GM21786 (cell line): ENCODE results near the gene SNRPB.

ENCODE experiments used
- ATAC-seq: cut with Tn5 transposase; IDR thresholded peaks from one replicate; pipeline ENCODE4 v1.9.1; 2021; ENCODE audit not compliant: unreplicated experiment

The SNRPB gene

GRCh38 chr20:2475850-2476741 is 5.5 kb upstream of the SNRPB start:
- ATAC-seq, result no peak

GRCh38 chr20:2473516-2473915 is 2.9 kb upstream of the SNRPB start:
- ATAC-seq, result no peak

- ATAC-seq, result peak; percentile 15
These were observed 582 bp downstream of the SNRPB start for GRCh38 chr20:2469991-2470422.

GRCh38 chr20:2468581-2469407 is 1.8 kb downstream of the SNRPB start:
- ATAC-seq, result no peak

- ATAC-seq, result no peak
These were observed 3.2 kb downstream of the SNRPB start for GRCh38 chr20:2467412-2467811.

- no peak for ATAC-seq
These were observed 5.5 kb downstream of the SNRPB start for GRCh38 chr20:2465100-2465499.

- no peak for ATAC-seq
These were observed 6.8 kb downstream of the SNRPB start for GRCh38 chr20:2463616-2464365.

GRCh38 chr20:2462484-2462883 is 8.1 kb downstream of the SNRPB start:
- no peak for ATAC-seq

- ATAC-seq, result no peak
These were observed 9.7 kb downstream of the SNRPB start for GRCh38 chr20:2460752-2461424.

GRCh38 chr20:2459981-2460751 is 10.4 kb downstream of the SNRPB start:
- no peak for ATAC-seq

- ATAC-seq, result no peak
These were observed 11.6 kb downstream of the SNRPB start for GRCh38 chr20:2458919-2459499.

GRCh38 chr20:2455771-2456497 is 14.7 kb downstream of the SNRPB start:
- ATAC-seq, result no peak

- no peak for ATAC-seq
These were observed 16.8 kb downstream of the SNRPB start for GRCh38 chr20:2453792-2454191.

- ATAC-seq, result no peak
These were observed 18.5 kb downstream of the SNRPB start for GRCh38 chr20:2451939-2452732.

GRCh38 chr20:2451422-2451821 is 19.2 kb downstream of the SNRPB start:
- ATAC-seq, result no peak

- ATAC-seq, result no peak
These were observed 21.2 kb downstream of the SNRPB start for GRCh38 chr20:2449386-2449785.

- ATAC-seq, result no peak
These were observed 23.7 kb downstream of the SNRPB start for GRCh38 chr20:2446845-2447244.

- no peak for ATAC-seq
These were observed 39.4 kb downstream of the SNRPB start for GRCh38 chr20:2431185-2431584.
